HepG2 (cell line): ENCODE measurements around the gene UGT1A3. TPM values are rescaled to one million over a fixed set of nuclear protein-coding genes. Genes with fewer than 3 reads are reported as not detected.

Experiments
- ATAC-seq: fragments of 200-7000 bp; cut with Tn5 transposase; 3 replicates; pipeline ENCODE4 v1.9.1; 2020; ENCODE audit warnings: mild to moderate bottlenecking, moderate library complexity
- BruUV-seq: library from RNA; stranded (reverse); fragments of 400-500 nt; replicated peaks from 2 replicates; lab custom pipeline; 2021; lab: Mats Ljungman, UMichigan
- CTCF ChIA-PET: fragments of 300-600 bp; formaldehyde crosslinking; extraction: SDS; loops from one replicate; lab custom pipeline; 2021; ENCODE audit warnings: low total read pairs, inconsistent platforms, low intra/inter-chr PET ratio; lab: Yijun Ruan, JAX
- POLR2A ChIA-PET: fragments of 350-600 bp; sonication (Branson Sonifier 250); formaldehyde crosslinking; loops from one replicate; lab custom pipeline; 2020; ENCODE audit warnings: antibody characterized with exemption, inconsistent platforms; lab: Yijun Ruan, JAX
- DNase-seq: peaks from one replicate; pipeline ENCODE4 v3.0.0-alpha.2; 2015; ENCODE audit warnings: low spot score
- FAIRE-seq: peaks from 3 replicates; lab custom pipeline; 2011; peaks lifted over from hg19 to GRCh38; lab: Jason Lieb, UNC
- H2AFZ ChIP-seq: one replicate; pipeline ENCODE4 v1.6.1; 2011; ENCODE audit warnings: low read length, inconsistent platforms
- H3K27ac ChIP-seq: fragments of 300-600 bp; 3 replicates; pipeline ENCODE4 v1.8.0; 2011; ENCODE audit warnings: mixed run types, mild to moderate bottlenecking, mixed read lengths, low read length, inconsistent platforms; ENCODE audit not compliant: insufficient read depth; ENCODE audit errors: extremely low read length
- H3K27me3 ChIP-seq, 2 experiments: fragments of 200-600 bp in 1 of 2; 2 replicates in 1 of 2; 3 replicates in 1 of 2; pipeline versions ENCODE4 v1.6.0 to v1.8.0; 2011; ENCODE audit warnings: low read length in 2 of 2, mild to moderate bottlenecking in 2 of 2, moderate library complexity in 2 of 2, inconsistent platforms in 1 of 2; ENCODE audit not compliant: insufficient read depth in 2 of 2, control insufficient read depth in 1 of 2
- H3K36me3 ChIP-seq, 2 experiments: fragments of 200-600 bp in 1 of 2; replicated peaks in 1 of 2; 2 replicates in 1 of 2; 3 replicates in 1 of 2; pipeline versions ENCODE4 v1.5.1 to v1.8.0; 2011; ENCODE audit warnings: low read length in 2 of 2, inconsistent platforms in 1 of 2; ENCODE audit not compliant: insufficient read depth in 2 of 2, control insufficient read depth in 1 of 2
- H3K4me1 ChIP-seq: 2 replicates; pipeline ENCODE4 v1.5.1; 2012; ENCODE audit warnings: low read length, inconsistent platforms; ENCODE audit not compliant: insufficient read depth
- H3K4me2 ChIP-seq: 2 replicates; pipeline ENCODE4 v1.6.0; 2011; ENCODE audit warnings: low read depth, low read length, inconsistent platforms
- H3K4me3 ChIP-seq, 3 experiments: fragments of 200-600 bp in 1 of 3; sonication (generic), shearing (Covaris generic) in 1 of 3; replicated peaks in 1 of 3; 2 replicates each; pipeline ENCODE4 v1.5.1; 2011 to 2016; ENCODE audit warnings: low read length in 3 of 3, inconsistent platforms in 2 of 3, low read depth in 2 of 3, mild to moderate bottlenecking in 2 of 3, control low read depth in 1 of 3, mixed read lengths in 1 of 3; ENCODE audit not compliant: insufficient read depth in 1 of 3
- H3K79me2 ChIP-seq: one replicate; pipeline ENCODE4 v1.6.1; 2011; ENCODE audit warnings: low read length, inconsistent platforms; ENCODE audit not compliant: insufficient read depth
- H3K9ac ChIP-seq: 2 replicates; pipeline ENCODE4 v1.6.0; 2011; ENCODE audit warnings: mild to moderate bottlenecking, low read depth, low read length, inconsistent platforms; ENCODE audit not compliant: insufficient read depth
- H3K9me3 ChIP-seq: 2 replicates; pipeline ENCODE4 v1.5.1; 2012; ENCODE audit warnings: mild to moderate bottlenecking, low read length
- H4K20me1 ChIP-seq: 2 replicates; pipeline ENCODE4 v1.6.0; 2011; ENCODE audit warnings: inconsistent platforms, mild to moderate bottlenecking, low read length, moderate library complexity; ENCODE audit not compliant: insufficient read depth
- CHD4 ChIP-seq: fragments of 200-600 bp; sonication (generic); IDR thresholded peaks from 2 replicates; pipeline ENCODE4 v1.7.0; 2017; ENCODE audit warnings: mild to moderate bottlenecking, low read length, borderline replicate concordance
- HOXA9 ChIP-seq: sonication (generic); formaldehyde crosslinking; IDR thresholded peaks from 2 replicates; pipeline ENCODE4 v1.8.1; 2022; ENCODE audit warnings: missing genetic modification reagents, mild to moderate bottlenecking, moderate library complexity, borderline replicate concordance
- KDM6A ChIP-seq: IDR thresholded peaks from 2 replicates; pipeline ENCODE4 v1.6.1; 2016; ENCODE audit warnings: low read depth
- MAFF ChIP-seq: IDR thresholded peaks from 2 replicates; pipeline ENCODE4 v1.6.1; 2011; ENCODE audit warnings: low read depth, low read length, improper control_type of control experiment
- MAFK ChIP-seq, 2 experiments: IDR thresholded peaks in 1 of 2; conservative IDR thresholded peaks in 1 of 2; 2 replicates each; pipeline ENCODE4 v1.6.1; 2011; ENCODE audit warnings: improper control_type of control experiment in 2 of 2, low read length in 2 of 2
- ZBTB8A ChIP-seq: sonication (generic); formaldehyde crosslinking; IDR thresholded peaks from 2 replicates; pipeline ENCODE4 v1.4.0; 2020; ENCODE audit warnings: mild to moderate bottlenecking, low read depth, missing genetic modification reagents, borderline replicate concordance
- ZNF136 ChIP-seq: sonication (generic); formaldehyde crosslinking; IDR thresholded peaks from 2 replicates; pipeline ENCODE4 v1.8.1; 2022; ENCODE audit warnings: low read depth, mild to moderate bottlenecking, moderate library complexity, missing genetic modification reagents
- WGBS: methylation state at CpG from one replicate; pipeline ENCODE4 v1.1.6; 2017; ENCODE audit warnings: low lambda C conversion rate; 5-methylcytosine and 5-hydroxymethylcytosine counted together
- in situ Hi-C: cut with HindIII; loops from 2 replicates; pipeline ENCODE4 v1.10.0; 2017; ENCODE audit warnings: low pct_unique_long_range_greater_than_20kb; ENCODE audit not compliant: extremely low pct_ligation_motif_present
- intact Hi-C: fragments of 100-400 bp; cut with micrococcal nuclease; formaldehyde crosslinking; loops from one replicate; pipeline ENCODE4 v1.10.0; 2022; ENCODE audit not compliant: unreplicated experiment
- polyA plus RNA-seq, 8 experiments: library from polyadenylated mRNA; depleted of rRNA in 3 of 8; stranded (reverse) in 7 of 8; unstranded in 1 of 8; fragments of >200 nt; fragmentation: Illumina TruSeq in 4 of 8; extraction: Trizol in 4 of 8; gene quantifications; 2 replicates each; pipeline versions ENCODE4 v1.2.1 to v1.2.3, GENCODE V29; 2011 to 2016; ENCODE audit warnings: low read depth in 4 of 8, missing spikeins in 1 of 8, mixed read lengths in 1 of 8; ENCODE audit not compliant: insufficient read depth in 1 of 8
- total RNA-seq, 5 experiments: library from RNA; depleted of rRNA; stranded (reverse); fragments of >200 nt; fragmentation: Illumina TruSeq; extraction: Trizol; gene quantifications; 2 replicates each; pipeline ENCODE4 v1.2.3, GENCODE V29; 2016; ENCODE audit warnings: low read depth in 1 of 5
- TF ChIP-seq, protein P1 (sequence below): sonication (generic); formaldehyde crosslinking; IDR thresholded peaks from 2 replicates; pipeline ENCODE4 v1.9.0; 2021; ENCODE audit warnings: missing genetic modification reagents, borderline replicate concordance

Gene UGT1A3
- total and polyA plus RNA-seq, 2 of the 13 experiments (the other 11 are each of a cell fraction or from before 2014, with no cell fraction given) = not detected

- Histone ChIP-seq H3K9ac (no peak overlapping the region), H4K20me1 (no peaks in the 10 kb centered on the region), H3K36me3 (no peaks in the 10 kb centered on the region), H3K27me3 (peaks cover 9 to 71% of the 10 kb centered on the region in 2 experiments; a peak in 3 of 5 replicates), H3K4me2 (no peak overlapping the region), H3K9me3 (no peaks in the 10 kb centered on the region), H3K27ac (no peak overlapping the region), H2AFZ (no peak overlapping the region), H3K79me2 (no peaks in the 10 kb centered on the region), H3K4me3 (no peak overlapping the region), H3K4me1 (peaks cover 40% of the 10 kb centered on the region)
- 61% methylated on average over 4 of the region's 4 CpGs for WGBS
- CTCF ChIA-PET = no interaction called here
- intact Hi-C loops = no loop called here
- FAIRE-seq = no peak
- POLR2A ChIA-PET = no interaction called here
- ATAC-seq = no peak
- in situ Hi-C loops = no loop called here
- BruUV-seq = no TSS peak
- no peak for DNase-seq
- no peak for TF ChIP-seq ZNF136
- no peak for TF ChIP-seq CHD4
- TF ChIP-seq HOXA9 (CRISPR knock-in tag) = no peak
- TF ChIP-seq KDM6A = no peak
- no peak for TF ChIP-seq ZBTB8A
- TF ChIP-seq, protein P1, sequence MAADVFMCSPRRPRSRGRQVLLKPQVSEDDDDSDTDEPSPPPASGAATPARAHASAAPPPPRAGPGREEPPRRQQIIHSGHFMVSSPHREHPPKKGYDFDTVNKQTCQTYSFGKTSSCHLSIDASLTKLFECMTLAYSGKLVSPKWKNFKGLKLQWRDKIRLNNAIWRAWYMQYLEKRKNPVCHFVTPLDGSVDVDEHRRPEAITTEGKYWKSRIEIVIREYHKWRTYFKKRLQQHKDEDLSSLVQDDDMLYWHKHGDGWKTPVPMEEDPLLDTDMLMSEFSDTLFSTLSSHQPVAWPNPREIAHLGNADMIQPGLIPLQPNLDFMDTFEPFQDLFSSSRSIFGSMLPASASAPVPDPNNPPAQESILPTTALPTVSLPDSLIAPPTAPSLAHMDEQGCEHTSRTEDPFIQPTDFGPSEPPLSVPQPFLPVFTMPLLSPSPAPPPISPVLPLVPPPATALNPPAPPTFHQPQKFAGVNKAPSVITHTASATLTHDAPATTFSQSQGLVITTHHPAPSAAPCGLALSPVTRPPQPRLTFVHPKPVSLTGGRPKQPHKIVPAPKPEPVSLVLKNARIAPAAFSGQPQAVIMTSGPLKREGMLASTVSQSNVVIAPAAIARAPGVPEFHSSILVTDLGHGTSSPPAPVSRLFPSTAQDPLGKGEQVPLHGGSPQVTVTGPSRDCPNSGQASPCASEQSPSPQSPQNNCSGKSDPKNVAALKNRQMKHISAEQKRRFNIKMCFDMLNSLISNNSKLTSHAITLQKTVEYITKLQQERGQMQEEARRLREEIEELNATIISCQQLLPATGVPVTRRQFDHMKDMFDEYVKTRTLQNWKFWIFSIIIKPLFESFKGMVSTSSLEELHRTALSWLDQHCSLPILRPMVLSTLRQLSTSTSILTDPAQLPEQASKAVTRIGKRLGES (CRISPR knock-in tag) = no peak
- peak; percentile 94 for TF ChIP-seq MAFF
- peak; percentile 92 to 97 for TF ChIP-seq MAFK (conservative IDR thresholded peaks at IDR 0.05 in 1 of 2, IDR thresholded peaks at IDR 0.05 in 1 of 2; ENCODE audit: low read length in 2 of 2)
Measured at GRCh38 chr2:233761040-233761769, 32.4 kb downstream of the UGT1A3 start.
